ENCODE data around the gene CAMK2N1. TPM values are rescaled to one million over a fixed set of nuclear protein-coding genes. Genes with fewer than 3 reads are reported as not detected.

Gene CAMK2N1
- total and polyA plus RNA-seq, 2 experiments from 2014 or later = 0.52 to 2.9 TPM

DNA sequence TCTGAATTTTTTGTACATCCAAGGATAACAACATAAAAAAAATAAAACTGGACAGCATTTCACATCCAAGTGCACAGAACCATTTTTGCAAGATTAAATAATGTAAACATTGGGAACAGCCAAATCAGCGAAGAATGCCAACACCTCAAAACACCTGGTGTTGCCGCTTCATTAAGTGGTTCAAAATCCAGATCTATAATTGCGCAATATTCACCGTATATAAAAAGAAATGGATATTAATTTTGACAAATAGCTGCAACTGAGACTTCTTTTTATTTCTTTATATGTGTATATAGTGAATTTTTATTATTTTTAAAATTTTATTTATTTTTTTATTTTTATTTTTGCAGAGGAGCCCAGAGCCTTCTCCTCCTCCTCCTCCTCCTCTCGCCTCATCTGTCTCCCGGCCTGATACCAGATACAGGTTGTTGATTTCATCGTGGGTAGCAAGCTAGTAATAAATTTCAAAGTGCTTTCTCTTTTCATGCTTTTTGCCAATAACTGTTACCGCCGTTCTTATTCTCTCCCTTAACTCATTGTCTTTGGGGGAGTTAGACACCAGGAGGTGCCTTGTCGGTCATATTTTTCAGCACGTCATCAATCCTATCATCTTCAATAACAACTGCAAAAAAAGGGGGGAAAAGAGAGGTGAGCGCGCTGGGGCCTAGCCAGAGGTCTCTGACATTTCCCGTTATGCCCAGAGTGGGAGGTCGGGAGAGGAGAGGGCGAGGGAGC lies 2.7 kb downstream of the CAMK2N1 start:
- no peak for DNase-seq (ENCODE audit: low spot score)
- Histone ChIP-seq H3K27me3 (ENCODE audit: insufficient read depth) (peaks cover 70% of the 10 kb centered on the region), H3K27ac (ENCODE audit: low read depth) (no peak overlapping the region), H3F3A (replicated peaks; ENCODE audit: low read depth) (peaks cover 11% of the 10 kb centered on the region; the same call in 1 of the 2 replicates), H3K79me2 (replicated peaks; ENCODE audit: insufficient read depth) (no peaks in the 10 kb centered on the region), H3K4me1 (ENCODE audit: insufficient read depth) (peaks cover 44% of the 10 kb centered on the region), H3K9me2 (ENCODE audit: insufficient read depth) (no peaks in the 10 kb centered on the region), H3K36me3 (ENCODE audit: insufficient read depth) (no peaks in the 10 kb centered on the region), H2AFZ (peak overlapping the region; percentile 93; the same call in 1 of the 2 replicates), H3K4me2 (peak overlapping the region; percentile 97), H3K4me3 (peak overlapping the region; percentile 73), H4K20me1 (replicated peaks; ENCODE audit: insufficient read depth) (0 out of 2 replicates have a peak, but pooled peaks cover 4% of the 10 kb centered on the region)
- TF ChIP-seq NANOG (IDR thresholded peaks at IDR 0.05; ENCODE audit: borderline replicate concordance) (no peak), ZNF331 (CRISPR knock-in tag; IDR thresholded peaks at IDR 0.05; ENCODE audit: low read depth) (no peak), EZH2phosphoT487 (IDR thresholded peaks at IDR 0.05; ENCODE audit: unreplicated experiment) (no peak), EZH2 (IDR thresholded peaks at IDR 0.05; ENCODE audit: low read depth, unreplicated experiment) (no peak), STAT1 (IDR thresholded peaks at IDR 0.05; ENCODE audit: unreplicated experiment) (no peak), JUNB (IDR thresholded peaks at IDR 0.05; ENCODE audit: unreplicated experiment) (no peak), CREB1 (CRISPR knock-in tag; IDR thresholded peaks at IDR 0.05; ENCODE audit: low read depth) (no peak), ZNF114 (CRISPR knock-in tag; IDR thresholded peaks at IDR 0.05) (no peak), POLR2AphosphoS5 (IDR thresholded peaks at IDR 0.05; ENCODE audit: low read depth) (no peak)
- TF ChIP-seq, protein P1, sequence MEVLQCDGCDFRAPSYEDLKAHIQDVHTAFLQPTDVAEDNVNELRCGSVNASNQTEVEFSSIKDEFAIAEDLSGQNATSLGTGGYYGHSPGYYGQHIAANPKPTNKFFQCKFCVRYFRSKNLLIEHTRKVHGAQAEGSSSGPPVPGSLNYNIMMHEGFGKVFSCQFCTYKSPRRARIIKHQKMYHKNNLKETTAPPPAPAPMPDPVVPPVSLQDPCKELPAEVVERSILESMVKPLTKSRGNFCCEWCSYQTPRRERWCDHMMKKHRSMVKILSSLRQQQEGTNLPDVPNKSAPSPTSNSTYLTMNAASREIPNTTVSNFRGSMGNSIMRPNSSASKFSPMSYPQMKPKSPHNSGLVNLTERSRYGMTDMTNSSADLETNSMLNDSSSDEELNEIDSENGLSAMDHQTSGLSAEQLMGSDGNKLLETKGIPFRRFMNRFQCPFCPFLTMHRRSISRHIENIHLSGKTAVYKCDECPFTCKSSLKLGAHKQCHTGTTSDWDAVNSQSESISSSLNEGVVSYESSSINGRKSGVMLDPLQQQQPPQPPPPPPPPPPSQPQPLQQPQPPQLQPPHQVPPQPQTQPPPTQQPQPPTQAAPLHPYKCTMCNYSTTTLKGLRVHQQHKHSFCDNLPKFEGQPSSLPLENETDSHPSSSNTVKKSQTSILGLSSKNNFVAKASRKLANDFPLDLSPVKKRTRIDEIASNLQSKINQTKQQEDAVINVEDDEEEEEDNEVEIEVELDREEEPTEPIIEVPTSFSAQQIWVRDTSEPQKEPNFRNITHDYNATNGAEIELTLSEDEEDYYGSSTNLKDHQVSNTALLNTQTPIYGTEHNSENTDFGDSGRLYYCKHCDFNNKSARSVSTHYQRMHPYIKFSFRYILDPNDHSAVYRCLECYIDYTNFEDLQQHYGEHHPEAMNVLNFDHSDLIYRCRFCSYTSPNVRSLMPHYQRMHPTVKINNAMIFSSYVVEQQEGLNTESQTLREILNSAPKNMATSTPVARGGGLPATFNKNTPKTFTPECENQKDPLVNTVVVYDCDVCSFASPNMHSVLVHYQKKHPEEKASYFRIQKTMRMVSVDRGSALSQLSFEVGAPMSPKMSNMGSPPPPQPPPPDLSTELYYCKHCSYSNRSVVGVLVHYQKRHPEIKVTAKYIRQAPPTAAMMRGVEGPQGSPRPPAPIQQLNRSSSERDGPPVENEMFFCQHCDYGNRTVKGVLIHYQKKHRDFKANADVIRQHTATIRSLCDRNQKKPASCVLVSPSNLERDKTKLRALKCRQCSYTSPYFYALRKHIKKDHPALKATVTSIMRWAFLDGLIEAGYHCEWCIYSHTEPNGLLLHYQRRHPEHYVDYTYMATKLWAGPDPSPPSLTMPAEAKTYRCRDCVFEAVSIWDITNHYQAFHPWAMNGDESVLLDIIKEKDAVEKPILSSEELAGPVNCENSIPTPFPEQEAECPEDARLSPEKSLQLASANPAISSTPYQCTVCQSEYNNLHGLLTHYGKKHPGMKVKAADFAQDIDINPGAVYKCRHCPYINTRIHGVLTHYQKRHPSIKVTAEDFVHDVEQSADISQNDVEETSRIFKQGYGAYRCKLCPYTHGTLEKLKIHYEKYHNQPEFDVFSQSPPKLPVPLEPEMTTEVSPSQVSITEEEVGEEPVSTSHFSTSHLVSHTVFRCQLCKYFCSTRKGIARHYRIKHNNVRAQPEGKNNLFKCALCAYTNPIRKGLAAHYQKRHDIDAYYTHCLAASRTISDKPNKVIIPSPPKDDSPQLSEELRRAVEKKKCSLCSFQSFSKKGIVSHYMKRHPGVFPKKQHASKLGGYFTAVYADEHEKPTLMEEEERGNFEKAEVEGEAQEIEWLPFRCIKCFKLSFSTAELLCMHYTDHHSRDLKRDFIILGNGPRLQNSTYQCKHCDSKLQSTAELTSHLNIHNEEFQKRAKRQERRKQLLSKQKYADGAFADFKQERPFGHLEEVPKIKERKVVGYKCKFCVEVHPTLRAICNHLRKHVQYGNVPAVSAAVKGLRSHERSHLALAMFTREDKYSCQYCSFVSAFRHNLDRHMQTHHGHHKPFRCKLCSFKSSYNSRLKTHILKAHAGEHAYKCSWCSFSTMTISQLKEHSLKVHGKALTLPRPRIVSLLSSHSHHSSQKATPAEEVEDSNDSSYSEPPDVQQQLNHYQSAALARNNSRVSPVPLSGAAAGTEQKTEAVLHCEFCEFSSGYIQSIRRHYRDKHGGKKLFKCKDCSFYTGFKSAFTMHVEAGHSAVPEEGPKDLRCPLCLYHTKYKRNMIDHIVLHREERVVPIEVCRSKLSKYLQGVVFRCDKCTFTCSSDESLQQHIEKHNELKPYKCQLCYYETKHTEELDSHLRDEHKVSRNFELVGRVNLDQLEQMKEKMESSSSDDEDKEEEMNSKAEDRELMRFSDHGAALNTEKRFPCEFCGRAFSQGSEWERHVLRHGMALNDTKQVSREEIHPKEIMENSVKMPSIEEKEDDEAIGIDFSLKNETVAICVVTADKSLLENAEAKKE (CRISPR knock-in tag; IDR thresholded peaks at IDR 0.05) = no peak
- TF ChIP-seq, protein P2, sequence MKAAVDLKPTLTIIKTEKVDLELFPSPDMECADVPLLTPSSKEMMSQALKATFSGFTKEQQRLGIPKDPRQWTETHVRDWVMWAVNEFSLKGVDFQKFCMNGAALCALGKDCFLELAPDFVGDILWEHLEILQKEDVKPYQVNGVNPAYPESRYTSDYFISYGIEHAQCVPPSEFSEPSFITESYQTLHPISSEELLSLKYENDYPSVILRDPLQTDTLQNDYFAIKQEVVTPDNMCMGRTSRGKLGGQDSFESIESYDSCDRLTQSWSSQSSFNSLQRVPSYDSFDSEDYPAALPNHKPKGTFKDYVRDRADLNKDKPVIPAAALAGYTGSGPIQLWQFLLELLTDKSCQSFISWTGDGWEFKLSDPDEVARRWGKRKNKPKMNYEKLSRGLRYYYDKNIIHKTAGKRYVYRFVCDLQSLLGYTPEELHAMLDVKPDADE (IDR thresholded peaks at IDR 0.05) = no peak
- TF ChIP-seq, protein P3, sequence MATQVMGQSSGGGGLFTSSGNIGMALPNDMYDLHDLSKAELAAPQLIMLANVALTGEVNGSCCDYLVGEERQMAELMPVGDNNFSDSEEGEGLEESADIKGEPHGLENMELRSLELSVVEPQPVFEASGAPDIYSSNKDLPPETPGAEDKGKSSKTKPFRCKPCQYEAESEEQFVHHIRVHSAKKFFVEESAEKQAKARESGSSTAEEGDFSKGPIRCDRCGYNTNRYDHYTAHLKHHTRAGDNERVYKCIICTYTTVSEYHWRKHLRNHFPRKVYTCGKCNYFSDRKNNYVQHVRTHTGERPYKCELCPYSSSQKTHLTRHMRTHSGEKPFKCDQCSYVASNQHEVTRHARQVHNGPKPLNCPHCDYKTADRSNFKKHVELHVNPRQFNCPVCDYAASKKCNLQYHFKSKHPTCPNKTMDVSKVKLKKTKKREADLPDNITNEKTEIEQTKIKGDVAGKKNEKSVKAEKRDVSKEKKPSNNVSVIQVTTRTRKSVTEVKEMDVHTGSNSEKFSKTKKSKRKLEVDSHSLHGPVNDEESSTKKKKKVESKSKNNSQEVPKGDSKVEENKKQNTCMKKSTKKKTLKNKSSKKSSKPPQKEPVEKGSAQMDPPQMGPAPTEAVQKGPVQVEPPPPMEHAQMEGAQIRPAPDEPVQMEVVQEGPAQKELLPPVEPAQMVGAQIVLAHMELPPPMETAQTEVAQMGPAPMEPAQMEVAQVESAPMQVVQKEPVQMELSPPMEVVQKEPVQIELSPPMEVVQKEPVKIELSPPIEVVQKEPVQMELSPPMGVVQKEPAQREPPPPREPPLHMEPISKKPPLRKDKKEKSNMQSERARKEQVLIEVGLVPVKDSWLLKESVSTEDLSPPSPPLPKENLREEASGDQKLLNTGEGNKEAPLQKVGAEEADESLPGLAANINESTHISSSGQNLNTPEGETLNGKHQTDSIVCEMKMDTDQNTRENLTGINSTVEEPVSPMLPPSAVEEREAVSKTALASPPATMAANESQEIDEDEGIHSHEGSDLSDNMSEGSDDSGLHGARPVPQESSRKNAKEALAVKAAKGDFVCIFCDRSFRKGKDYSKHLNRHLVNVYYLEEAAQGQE (IDR thresholded peaks at IDR 0.05; ENCODE audit: unreplicated experiment) = no peak
- TF ChIP-seq, protein P4, sequence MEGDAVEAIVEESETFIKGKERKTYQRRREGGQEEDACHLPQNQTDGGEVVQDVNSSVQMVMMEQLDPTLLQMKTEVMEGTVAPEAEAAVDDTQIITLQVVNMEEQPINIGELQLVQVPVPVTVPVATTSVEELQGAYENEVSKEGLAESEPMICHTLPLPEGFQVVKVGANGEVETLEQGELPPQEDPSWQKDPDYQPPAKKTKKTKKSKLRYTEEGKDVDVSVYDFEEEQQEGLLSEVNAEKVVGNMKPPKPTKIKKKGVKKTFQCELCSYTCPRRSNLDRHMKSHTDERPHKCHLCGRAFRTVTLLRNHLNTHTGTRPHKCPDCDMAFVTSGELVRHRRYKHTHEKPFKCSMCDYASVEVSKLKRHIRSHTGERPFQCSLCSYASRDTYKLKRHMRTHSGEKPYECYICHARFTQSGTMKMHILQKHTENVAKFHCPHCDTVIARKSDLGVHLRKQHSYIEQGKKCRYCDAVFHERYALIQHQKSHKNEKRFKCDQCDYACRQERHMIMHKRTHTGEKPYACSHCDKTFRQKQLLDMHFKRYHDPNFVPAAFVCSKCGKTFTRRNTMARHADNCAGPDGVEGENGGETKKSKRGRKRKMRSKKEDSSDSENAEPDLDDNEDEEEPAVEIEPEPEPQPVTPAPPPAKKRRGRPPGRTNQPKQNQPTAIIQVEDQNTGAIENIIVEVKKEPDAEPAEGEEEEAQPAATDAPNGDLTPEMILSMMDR (conservative IDR thresholded peaks at IDR 0.05; ENCODE audit: low read depth in 2 of 2) = no peak
- Mint-ChIP-seq H3K9me3 (no peaks in the 10 kb centered on the region), H3K4me3 (peak overlapping the region; percentile 81), H3K4me1 (peaks cover 39% of the 10 kb centered on the region), H3K27me3 (ENCODE audit: insufficient read depth, low read depth, poor library complexity) (peaks cover 38% of the 10 kb centered on the region), H3K36me3 (ENCODE audit: low read depth) (no peaks in the 10 kb centered on the region), H3K27ac (no peak overlapping the region)
- ATAC-seq = no peak

Measured in GM23338 (cell line).